HG03159 (cell line): ENCODE results near the gene THRA.

ENCODE experiments used
- ATAC-seq: cut with Tn5 transposase; IDR thresholded peaks from one replicate; pipeline ENCODE4 v1.9.1; 2021; ENCODE audit warnings: mild to moderate bottlenecking, moderate library complexity; ENCODE audit not compliant: unreplicated experiment

Gene THRA

GRCh38 chr17:40026816-40027613 lies 35.8 kb upstream of the THRA start:
- ATAC-seq, result no peak

GRCh38 chr17:40027614-40028012 lies 35.2 kb upstream of the THRA start:
- no peak for ATAC-seq

GRCh38 chr17:40028595-40028994 lies 34.2 kb upstream of the THRA start:
- ATAC-seq, result no peak

- ATAC-seq, result no peak
These were observed 31.1 kb upstream of the THRA start for GRCh38 chr17:40031706-40032105.

GRCh38 chr17:40032322-40033320 lies 30.1 kb upstream of the THRA start:
- ATAC-seq, result no peak

DNA sequence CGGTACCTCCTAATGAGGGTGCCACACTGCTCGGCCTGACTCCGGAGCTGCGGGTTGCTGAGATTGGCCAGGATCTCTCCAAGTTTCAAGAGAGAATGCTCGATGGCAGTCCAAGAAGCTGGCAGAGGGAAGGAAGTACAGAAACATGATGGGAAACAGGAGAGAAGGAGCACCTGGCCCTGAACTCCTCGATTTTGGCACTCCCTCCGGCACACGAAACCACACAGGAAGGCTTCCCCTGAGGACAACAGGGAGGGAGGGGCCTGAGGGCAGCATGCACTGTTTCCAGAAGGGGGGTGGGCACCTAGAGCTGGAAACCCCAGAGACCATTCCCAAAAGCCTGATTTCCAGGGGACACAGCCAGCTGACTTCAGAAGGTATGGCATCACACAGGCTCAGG lies 29.4 kb upstream of the THRA start:
- ATAC-seq, result no peak

GRCh38 chr17:40034426-40035161 lies 28.2 kb upstream of the THRA start:
- ATAC-seq, result no peak

DNA sequence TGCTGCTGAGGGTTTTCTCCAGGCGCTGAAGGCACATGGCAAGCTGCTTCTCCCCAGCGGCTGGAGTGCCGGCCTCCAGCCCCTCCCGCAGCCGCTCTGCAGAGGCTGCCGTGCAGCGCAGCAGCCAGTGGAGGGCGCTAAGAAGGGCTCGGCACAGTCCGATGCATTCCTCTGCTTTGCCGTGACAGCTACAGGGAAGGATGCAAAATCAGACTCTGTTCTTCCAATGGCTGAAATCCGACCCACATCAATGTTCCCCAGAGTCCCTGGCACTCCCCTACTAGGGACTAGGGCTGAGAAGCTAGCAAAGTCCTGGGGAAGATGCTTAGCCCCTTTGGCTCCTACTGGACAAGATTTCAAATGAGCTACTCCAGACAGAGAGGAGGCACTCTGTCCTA lies 27.6 kb upstream of the THRA start:
- ATAC-seq, result no peak

DNA sequence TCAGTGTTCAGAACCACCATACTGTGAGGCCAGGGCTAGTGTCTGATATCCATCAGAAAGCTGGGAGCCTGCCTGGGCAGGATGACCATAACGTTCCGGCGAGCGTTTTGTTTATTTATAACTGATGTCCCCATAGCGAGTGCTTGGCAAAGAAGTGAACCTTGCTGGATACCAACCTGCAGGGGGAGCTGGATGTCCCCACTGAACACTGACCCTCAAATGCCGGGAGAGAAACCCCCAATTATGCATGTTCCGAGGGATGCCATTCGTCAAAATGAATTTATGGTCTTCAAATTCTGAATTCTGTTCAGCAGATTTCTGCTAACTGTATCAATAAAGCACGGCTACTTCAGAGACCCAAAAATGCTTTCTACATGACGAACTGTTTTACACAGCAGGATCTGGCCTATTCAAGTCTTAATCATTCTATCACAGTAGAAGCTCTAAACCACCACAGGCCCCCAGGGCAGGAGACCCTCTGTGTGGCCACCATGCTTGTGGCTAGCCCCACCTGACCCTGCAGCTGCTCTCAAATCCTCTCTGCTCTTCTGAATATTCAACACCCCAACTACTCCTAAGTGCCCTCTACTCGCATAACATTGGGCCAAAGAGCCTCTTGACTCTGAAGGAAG lies 23.8 kb upstream of the THRA start:
- no peak for ATAC-seq

DNA sequence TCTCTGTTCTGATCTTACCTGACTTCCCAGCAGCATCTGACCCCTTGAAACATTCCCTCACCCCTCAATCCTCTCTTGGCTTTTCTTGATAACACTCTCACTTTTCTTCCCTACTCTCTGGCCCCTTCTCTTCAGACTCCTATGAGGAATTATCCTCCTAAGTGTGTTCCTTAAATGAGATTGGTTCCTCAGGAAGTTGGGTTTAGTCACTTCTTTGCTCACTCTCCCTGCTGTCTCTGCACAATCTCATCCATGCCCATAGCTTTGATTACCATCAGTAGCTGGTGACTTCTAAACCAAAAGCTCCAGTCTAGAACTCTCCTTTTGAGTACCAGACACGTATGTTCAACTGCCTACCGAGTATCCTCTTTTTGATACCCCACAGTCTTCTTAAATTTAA lies 21.6 kb upstream of the THRA start:
- ATAC-seq, result no peak

DNA sequence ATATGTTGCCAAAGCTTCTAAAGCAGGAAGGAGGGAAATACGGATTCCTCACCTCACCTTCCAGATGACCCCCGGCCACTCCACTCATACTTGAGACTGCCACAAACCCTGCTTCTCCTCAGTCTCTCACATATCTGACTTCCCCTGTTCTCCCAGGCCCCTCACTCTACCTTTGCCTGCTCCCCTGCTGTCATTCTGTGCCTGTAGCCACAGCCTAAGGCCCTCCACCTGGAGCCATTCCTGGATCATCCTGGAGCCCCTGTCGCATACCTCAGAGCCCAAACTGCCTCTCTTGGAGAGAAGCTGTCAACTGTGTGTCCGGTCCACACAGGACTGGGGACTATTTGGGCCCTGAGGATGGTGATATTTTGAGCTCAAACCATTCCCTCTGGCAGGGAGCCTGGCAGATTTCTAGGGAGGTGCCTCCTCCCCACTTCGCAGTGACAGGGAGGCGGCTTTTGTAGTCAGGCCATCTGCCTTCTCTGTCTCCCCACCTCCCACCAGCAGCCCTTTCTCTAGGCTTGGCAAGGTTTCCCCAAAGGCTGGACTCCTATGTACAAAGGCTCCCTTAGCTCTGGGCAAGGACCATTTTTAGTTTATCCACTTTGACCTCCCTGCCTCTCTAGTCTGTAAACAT lies 6.3 kb upstream of the THRA start:
- ATAC-seq, result no peak

DNA sequence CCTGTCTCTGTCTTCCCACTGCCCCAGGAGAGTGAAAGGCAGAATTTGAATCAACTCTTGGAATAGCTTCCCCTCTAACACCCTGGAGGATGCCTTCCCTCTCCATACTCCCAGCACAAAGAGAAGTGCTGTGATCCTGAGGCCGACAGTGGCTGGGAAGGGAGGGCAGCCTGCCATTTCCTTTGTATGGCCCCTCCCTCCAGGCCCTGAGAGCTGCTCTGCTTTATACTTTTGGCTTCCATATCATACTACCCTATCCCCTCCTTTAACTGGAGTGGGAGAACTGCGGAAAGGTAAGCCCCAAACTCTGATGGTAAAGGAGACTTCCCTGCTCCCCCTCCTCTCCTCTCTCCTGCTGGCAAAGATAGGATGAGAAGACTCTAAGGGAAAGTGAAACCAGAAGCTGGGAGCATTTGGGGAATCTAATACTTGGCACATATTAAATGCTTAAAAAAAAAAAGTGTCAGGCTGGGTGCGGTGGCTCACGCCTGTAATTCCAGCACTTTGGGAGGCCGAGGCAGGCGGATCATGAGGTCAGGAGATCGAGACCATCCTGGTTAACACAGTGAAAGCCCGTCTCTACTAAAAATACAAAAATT lies 4.5 kb upstream of the THRA start:
- no peak for ATAC-seq

DNA sequence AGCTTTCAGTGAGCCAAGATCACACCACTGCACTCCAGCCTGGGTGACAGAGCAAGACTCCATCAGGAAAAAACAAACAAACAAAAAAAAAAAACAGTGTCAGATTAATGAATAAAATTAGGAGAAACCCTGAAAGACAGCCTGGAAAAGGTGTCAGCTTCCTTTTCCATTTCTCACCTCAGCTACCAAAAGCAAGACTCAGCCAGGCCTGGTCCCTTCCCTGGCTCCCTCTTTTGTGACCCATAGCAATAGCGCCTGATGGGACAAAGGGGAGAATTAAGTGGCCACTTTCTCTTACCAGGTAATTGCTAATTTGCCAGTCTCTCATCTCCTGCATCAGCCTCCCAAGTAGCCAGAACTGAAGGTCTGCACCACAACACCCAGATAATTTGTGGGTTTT lies 3.9 kb upstream of the THRA start:
- no peak for ATAC-seq

DNA sequence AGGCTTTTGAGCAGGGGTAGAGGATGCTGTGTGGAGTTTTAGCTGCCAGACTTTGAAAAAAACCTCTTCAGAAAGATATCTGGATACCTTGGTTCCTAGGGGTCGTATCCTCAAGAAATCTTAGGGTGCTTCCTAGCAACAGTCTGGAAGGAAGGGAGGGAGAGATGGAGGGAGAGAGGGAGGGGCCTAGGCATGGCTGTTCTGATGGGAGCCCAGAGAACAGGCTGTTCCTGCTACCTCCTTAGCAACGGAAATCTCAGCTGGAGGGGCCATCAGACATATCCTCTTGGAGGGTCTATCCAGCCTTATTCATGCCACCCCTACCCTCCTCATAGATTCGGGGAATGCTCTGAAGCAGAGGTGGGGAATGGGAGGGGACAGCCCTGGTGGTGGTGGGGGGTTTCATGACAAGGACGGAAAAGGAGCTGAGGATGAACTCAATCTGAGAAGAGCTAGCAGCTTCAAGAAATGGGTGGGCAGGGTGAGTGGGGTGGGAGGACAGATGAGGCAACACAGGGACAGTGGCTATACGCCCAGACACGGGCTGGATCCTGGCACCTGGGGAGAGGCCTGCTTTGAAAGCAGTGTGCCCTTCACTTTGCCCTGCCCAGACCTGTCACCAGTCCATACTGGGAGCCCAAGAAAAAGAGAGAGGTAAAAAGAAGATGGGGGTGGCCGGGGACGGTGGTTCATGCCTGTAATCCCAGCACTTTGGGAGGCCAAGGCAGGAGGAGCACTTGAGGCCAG lies 2.9 kb upstream of the THRA start:
- ATAC-seq, result no peak

DNA sequence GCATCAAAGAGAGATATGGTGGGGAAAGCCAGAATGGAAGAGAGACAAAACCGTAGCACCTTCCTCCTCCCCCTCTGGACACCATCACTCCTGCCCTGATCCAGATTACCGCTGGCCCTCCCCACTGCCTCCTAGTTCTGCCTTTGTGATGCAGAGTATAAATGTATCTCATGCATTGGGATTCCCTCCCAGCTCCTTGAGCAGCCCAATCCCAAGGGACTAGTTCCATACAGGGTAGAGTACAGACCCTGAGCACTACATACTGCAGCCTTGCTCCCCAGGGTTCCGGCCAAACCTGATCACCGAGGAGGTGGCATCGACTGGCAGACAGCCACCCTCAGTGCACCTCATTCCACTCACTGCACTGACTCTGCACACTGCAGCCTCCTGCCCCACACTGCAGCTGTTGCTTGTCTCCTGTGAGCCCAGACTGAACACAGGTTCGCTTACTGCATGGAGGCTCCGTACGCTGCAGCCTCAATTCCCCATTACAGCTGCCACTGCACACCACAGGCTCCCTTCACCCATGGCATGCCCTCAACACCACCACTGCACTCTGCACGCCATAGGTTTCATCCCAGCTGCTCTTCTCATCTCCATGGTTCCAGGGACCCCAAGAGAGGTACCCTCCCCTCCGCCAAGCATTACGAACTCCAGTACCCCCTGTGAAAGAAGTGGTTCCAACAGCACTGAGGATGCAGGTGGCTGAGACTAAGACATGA lies 1.7 kb upstream of the THRA start:
- ATAC-seq, result no peak

DNA sequence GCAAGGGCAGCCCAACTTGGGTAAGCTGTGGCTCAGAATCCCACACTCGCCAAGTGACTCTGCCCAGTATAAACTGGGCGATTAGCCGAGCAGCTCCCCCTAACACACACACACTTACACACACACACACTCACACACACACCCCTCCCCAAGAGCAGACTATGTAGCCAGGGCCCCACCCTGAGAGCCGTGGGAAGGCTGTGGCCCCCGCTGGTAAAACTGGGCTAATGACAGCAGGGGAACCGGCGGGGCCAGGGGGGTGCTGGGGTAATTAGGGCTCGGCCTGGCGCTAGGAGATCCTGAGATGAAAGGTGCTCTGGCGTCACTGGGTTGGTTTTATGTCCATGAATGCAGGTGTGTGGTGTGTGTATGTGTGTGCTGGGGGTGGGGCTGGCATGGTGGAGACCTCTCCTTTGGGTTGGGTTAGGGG lies 1.1 kb upstream of the THRA start:
- ATAC-seq, result no peak

- peak; percentile 18 for ATAC-seq
These were observed 514 bp downstream of the THRA start for GRCh38 chr17:40063187-40063771.

DNA sequence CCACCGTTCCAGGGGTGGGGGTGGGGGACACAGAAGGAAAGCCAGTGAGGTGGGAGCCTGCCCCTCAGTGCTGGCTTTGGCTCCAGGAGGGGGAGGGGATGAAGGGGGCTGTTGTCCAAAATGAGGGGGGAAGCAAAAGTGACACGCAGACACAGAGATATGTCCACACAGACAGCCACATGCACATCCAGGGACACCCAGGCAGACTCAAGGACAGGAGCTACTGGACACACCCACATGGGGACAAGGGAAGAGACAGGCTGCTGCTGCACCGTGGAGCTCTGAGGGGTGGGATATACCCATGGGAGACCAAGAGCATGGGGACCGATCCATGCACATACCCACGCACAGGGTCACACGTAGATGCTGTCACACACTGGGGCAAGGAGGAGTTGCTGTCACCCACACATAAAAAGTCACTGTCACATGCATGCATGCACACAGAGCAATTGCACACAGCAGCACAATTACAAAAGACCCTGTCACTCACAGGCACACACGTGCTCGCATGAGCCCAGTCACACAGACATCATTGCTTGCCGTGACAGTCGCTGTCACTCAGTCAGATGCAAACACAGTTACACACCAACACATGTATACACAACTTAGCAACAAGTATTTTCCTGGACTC lies 1.3 kb downstream of the THRA start:
- no peak for ATAC-seq
